PC-3 (cell line): ENCODE results near the gene ADSS1.

Experiments
- CTCF ChIP-seq: fragments of 300-600 bp; sonication (generic); conservative IDR thresholded peaks from 2 replicates; pipeline ENCODE4 v1.5.1; 2017; ENCODE audit warnings: antibody characterized with exemption, low read depth, mild to moderate bottlenecking, low read length
- EZH2 ChIP-seq: fragments of 300-600 bp; sonication (generic); IDR thresholded peaks from one replicate; pipeline ENCODE4 v1.6.1; 2017; ENCODE audit warnings: antibody characterized with exemption, mild to moderate bottlenecking, low read length; ENCODE audit not compliant: unreplicated experiment

GRCh38 chr14:104734601-104734990 lies 10.6 kb downstream of the ADSS1 start:
- no peak for TF ChIP-seq EZH2
- TF ChIP-seq CTCF: no peak
